ENCODE data around the gene CAMSAP1.

CAMSAP1 gene

GRCh38 chr9:135933114-135933513 is 25.8 kb upstream of the CAMSAP1 start:
- TF ChIP-seq CTCF (IDR thresholded peaks at IDR 0.05; ENCODE audit: insufficient read depth, low read depth, low read length, missing control alignments) = no peak
- no peak overlapping the region for H3K4me3 ChIP-seq (ENCODE audit: low read depth, low read length)

GRCh38 chr9:135932656-135933055 is 25.3 kb upstream of the CAMSAP1 start:
- H3K4me3 ChIP-seq (ENCODE audit: low read depth, low read length) = no peak overlapping the region
- TF ChIP-seq CTCF (IDR thresholded peaks at IDR 0.05; ENCODE audit: insufficient read depth, low read depth, low read length, missing control alignments) = no peak
- DNase-seq (ENCODE audit: low read depth) = no peak

More at GRCh38 chr9:135933114-135933513, 25.8 kb upstream of the CAMSAP1 start:
- DNase-seq (ENCODE audit: low read depth) = no peak

GRCh38 chr9:135931349-135931820 is 24.0 kb upstream of the CAMSAP1 start:
- no peak for DNase-seq (ENCODE audit: low read depth)
- no peak for TF ChIP-seq CTCF (IDR thresholded peaks at IDR 0.05; ENCODE audit: insufficient read depth, low read depth, low read length, missing control alignments)

GRCh38 chr9:135930446-135931345 is 23.4 kb upstream of the CAMSAP1 start:
- DNase-seq (ENCODE audit: low read depth) = no peak

More at GRCh38 chr9:135931349-135931820, 24.0 kb upstream of the CAMSAP1 start:
- H3K4me3 ChIP-seq (ENCODE audit: low read depth, low read length) = no peak overlapping the region

GRCh38 chr9:135929656-135930445 is 22.5 kb upstream of the CAMSAP1 start:
- no peak for TF ChIP-seq CTCF (IDR thresholded peaks at IDR 0.05; ENCODE audit: insufficient read depth, low read depth, low read length, missing control alignments)
- no peak overlapping the region for H3K4me3 ChIP-seq (ENCODE audit: low read depth, low read length)
- no peak for DNase-seq (ENCODE audit: low read depth)

More at GRCh38 chr9:135930446-135931345, 23.4 kb upstream of the CAMSAP1 start:
- no peak for TF ChIP-seq CTCF (IDR thresholded peaks at IDR 0.05; ENCODE audit: insufficient read depth, low read depth, low read length, missing control alignments)
- no peak overlapping the region for H3K4me3 ChIP-seq (ENCODE audit: low read depth, low read length)

GRCh38 chr9:135928731-135929655 is 21.6 kb upstream of the CAMSAP1 start:
- H3K4me3 ChIP-seq (ENCODE audit: low read depth, low read length) = no peak overlapping the region
- no peak for TF ChIP-seq CTCF (IDR thresholded peaks at IDR 0.05; ENCODE audit: insufficient read depth, low read depth, low read length, missing control alignments)
- no peak for DNase-seq (ENCODE audit: low read depth)
